Endothelial cell of umbilical vein (primary cell): ENCODE results near the gene DNAAF5. TPM values are rescaled to one million over a fixed set of nuclear protein-coding genes. Genes with fewer than 3 reads are reported as not detected.

Experiments
- BruUV-seq: library from RNA; stranded (reverse); fragments of 400-500 nt; replicated peaks from 2 replicates; lab custom pipeline; 2021; lab: Mats Ljungman, UMichigan
- CTCF ChIA-PET: fragments of 300-600, 350-600 bp; sonication (Branson Sonifier 250); formaldehyde crosslinking; loops from one replicate; lab custom pipeline; 2021; ENCODE audit warnings: antibody characterized with exemption, inconsistent platforms; lab: Charles Lee
- POLR2A ChIA-PET: fragments of 300-600, 350-600 bp; sonication (Branson Sonifier 250); formaldehyde crosslinking; loops from one replicate; lab custom pipeline; 2021; ENCODE audit warnings: antibody characterized with exemption, inconsistent platforms; lab: Charles Lee
- DNase-seq: peaks from one replicate; pipeline ENCODE4 v3.0.0-alpha.2; 2011; ENCODE audit warnings: low read depth, low spot score
- FAIRE-seq: peaks from 2 replicates; lab custom pipeline; 2011; peaks lifted over from hg19 to GRCh38; lab: Jason Lieb, UNC
- H2AFZ ChIP-seq: 2 replicates; pipeline ENCODE4 v1.6.0; 2012; ENCODE audit warnings: low read depth, low read length, control low read depth, inconsistent platforms
- H3K27ac ChIP-seq: 2 replicates; pipeline ENCODE4 v1.5.1; 2011; ENCODE audit warnings: low read depth, mild to moderate bottlenecking, control low read depth, low read length, moderate library complexity; ENCODE audit not compliant: insufficient read depth
- H3K27me3 ChIP-seq, 2 experiments: 2 replicates each; pipeline versions ENCODE4 v1.6.0 to v1.6.1; 2011; ENCODE audit warnings: low read length in 2 of 2, mixed read lengths in 1 of 2; ENCODE audit not compliant: control insufficient read depth in 2 of 2, insufficient read depth in 2 of 2
- H3K36me3 ChIP-seq, 2 experiments: 2 replicates in 1 of 2; 3 replicates in 1 of 2; pipeline ENCODE4 v1.5.1; 2011; ENCODE audit warnings: low read length in 2 of 2, mild to moderate bottlenecking in 1 of 2, moderate library complexity in 1 of 2; ENCODE audit not compliant: control insufficient read depth in 2 of 2, insufficient read depth in 2 of 2; ENCODE audit errors: extremely low read depth in 1 of 2
- H3K4me1 ChIP-seq: 3 replicates; pipeline ENCODE4 v1.5.1; 2011; ENCODE audit warnings: mild to moderate bottlenecking, low read length; ENCODE audit not compliant: control insufficient read depth, insufficient read depth; ENCODE audit errors: extremely low read depth
- H3K4me2 ChIP-seq: 2 replicates; pipeline ENCODE4 v1.6.1; 2011; ENCODE audit warnings: low read length, control low read depth, mixed read lengths; ENCODE audit not compliant: insufficient read depth
- H3K4me3 ChIP-seq, 3 experiments: fragments of 200-600 bp in 1 of 3; sonication (generic), shearing (Covaris generic) in 1 of 3; replicated peaks in 1 of 3; 2 replicates each; pipeline ENCODE4 v1.5.1; 2011 to 2016; ENCODE audit warnings: control low read depth in 3 of 3, low read length in 3 of 3, mild to moderate bottlenecking in 2 of 3, inconsistent platforms in 1 of 3, low read depth in 1 of 3, moderate library complexity in 1 of 3; ENCODE audit not compliant: insufficient read depth in 1 of 3
- H3K79me2 ChIP-seq: 2 replicates; pipeline ENCODE4 v1.6.0; 2012; ENCODE audit warnings: low read length, inconsistent platforms; ENCODE audit not compliant: control insufficient read depth, insufficient read depth
- H3K9ac ChIP-seq: replicated peaks from 2 replicates; pipeline ENCODE3; 2011; ENCODE audit warnings: low read length, control low read depth; ENCODE audit not compliant: insufficient read depth; ENCODE audit errors: extremely low read depth
- H3K9me1 ChIP-seq: replicated peaks from 3 replicates; pipeline ENCODE4 v1.6.0; 2011; ENCODE audit warnings: mild to moderate bottlenecking, low read length; ENCODE audit not compliant: control insufficient read depth, insufficient read depth; ENCODE audit errors: extremely low read depth
- H3K9me3 ChIP-seq: replicated peaks from 2 replicates; pipeline ENCODE4 v1.5.1; 2012; ENCODE audit warnings: low read length, inconsistent platforms; ENCODE audit not compliant: control insufficient read depth, insufficient read depth
- H4K20me1 ChIP-seq: replicated peaks from 2 replicates; pipeline ENCODE3; 2011; ENCODE audit warnings: mild to moderate bottlenecking, low read length; ENCODE audit not compliant: control insufficient read depth, insufficient read depth; ENCODE audit errors: extremely low read depth
- CTCF ChIP-seq, 2 donors: IDR thresholded peaks; 1 replicate in 1 of 2; 2 replicates in 1 of 2; pipeline ENCODE4 v1.5.1; 2011; ENCODE audit warnings: low read length in 2 of 2, mild to moderate bottlenecking in 2 of 2, moderate library complexity in 2 of 2, control low read depth in 1 of 2, inconsistent platforms in 1 of 2, low read depth in 1 of 2; ENCODE audit not compliant: insufficient read depth in 1 of 2; ENCODE audit errors: extremely low read depth in 1 of 2
- EZH2 ChIP-seq: IDR thresholded peaks from 2 replicates; pipeline ENCODE4 v1.6.1; 2012; ENCODE audit warnings: borderline replicate concordance, low read depth, mild to moderate bottlenecking, moderate library complexity, low read length, inconsistent platforms; ENCODE audit not compliant: severe bottlenecking
- FOS ChIP-seq: IDR thresholded peaks from 2 replicates; pipeline ENCODE4 v1.6.1; 2011; ENCODE audit warnings: mild to moderate bottlenecking, low read length, moderate library complexity, borderline replicate concordance; ENCODE audit not compliant: insufficient read depth
- GATA2 ChIP-seq: IDR thresholded peaks from 2 replicates; pipeline ENCODE4 v1.7.0; 2011; ENCODE audit warnings: low read depth, mild to moderate bottlenecking, moderate library complexity, mixed read lengths, low read length; ENCODE audit not compliant: insufficient read length, insufficient read depth
- JUN ChIP-seq: IDR thresholded peaks from 2 replicates; pipeline ENCODE4 v1.6.1; 2011; ENCODE audit warnings: borderline replicate concordance, low read depth; ENCODE audit not compliant: insufficient read length, insufficient read depth
- MAX ChIP-seq: IDR thresholded peaks from 2 replicates; pipeline ENCODE4 v1.6.1; 2011; ENCODE audit not compliant: insufficient read depth, insufficient read length
- MYC ChIP-seq: IDR thresholded peaks from one replicate; pipeline ENCODE4 v1.6.1; 2011; ENCODE audit warnings: mild to moderate bottlenecking, low read depth, low read length
- POLR2A ChIP-seq: IDR thresholded peaks from 2 replicates; pipeline ENCODE4 v1.6.1; 2012; ENCODE audit warnings: low read depth, mild to moderate bottlenecking, control low read depth, low read length
- POLR2AphosphoS5 ChIP-seq: IDR thresholded peaks from 2 replicates; pipeline ENCODE4 v1.6.1; 2012; ENCODE audit warnings: low read depth, mild to moderate bottlenecking, control low read depth, low read length, moderate library complexity; ENCODE audit not compliant: insufficient read depth
- dilution Hi-C: fragments of 300-500 bp; cut with MboI; formaldehyde crosslinking; loops from one replicate; pipeline ENCODE4 v1.15.0; 2019; ENCODE audit warnings: low sequenced_read_pairs; ENCODE audit not compliant: extremely low pct_ligation_motif_present
- intact Hi-C: fragments of 100-400 bp; cut with micrococcal nuclease; formaldehyde crosslinking; loops from one replicate; pipeline ENCODE4 v1.10.0; 2022
- polyA plus RNA-seq, 4 experiments: library from polyadenylated mRNA; depleted of rRNA in 3 of 4; stranded (reverse) in 3 of 4; unstranded in 1 of 4; fragments of >200 nt; gene quantifications; 2 replicates each; pipeline versions ENCODE4 v1.2.1 to v1.2.3, GENCODE V29; 2011 to 2012; ENCODE audit warnings: missing spikeins in 1 of 4
- total RNA-seq: library from RNA; stranded (reverse); gene quantifications from 2 replicates; pipeline ENCODE4 v1.2.3, GENCODE V29; 2021

DNAAF5 gene
- total and polyA plus RNA-seq, 2 donors (not counting 3 experiments of a cell fraction or from before 2014, with no cell fraction given), result 49.3 to 65.5 TPM

- DNase-seq (no peak), FAIRE-seq (no peak)
- H3K27me3 ChIP-seq, result no peaks in the 10 kb centered on the region
- H4K20me1 ChIP-seq, result no peaks in the 10 kb centered on the region
- H3K27ac ChIP-seq, result no peak overlapping the region
- H3K9me3 ChIP-seq, result no peaks in the 10 kb centered on the region
- POLR2A ChIA-PET, result no interaction called here
- no peaks in the 10 kb centered on the region for H3K36me3 ChIP-seq
- H3K4me1 ChIP-seq, result no peaks in the 10 kb centered on the region
- TF ChIP-seq MYC (no peak), POLR2A (no peak)
- no peak overlapping the region for H3K4me3 ChIP-seq
- intact Hi-C loops, result no loop called here
- dilution Hi-C loops, result no loop called here
- H3K4me2 ChIP-seq, result no peak overlapping the region
- BruUV-seq, result no TSS peak
- H3K9ac ChIP-seq, result no peak overlapping the region
- no peaks in the 10 kb centered on the region for H3K79me2 ChIP-seq
- CTCF ChIA-PET, result no interaction called here
- no peaks in the 10 kb centered on the region for H3K9me1 ChIP-seq
- H2AFZ ChIP-seq, result no peak overlapping the region
These were observed 35.0 kb upstream of the DNAAF5 start for GRCh38 chr7:691361-692045.

GRCh38 chr7:693280-693679 is 33.2 kb upstream of the DNAAF5 start:
- Histone ChIP-seq H2AFZ (no peak overlapping the region), H3K9me1 (no peaks in the 10 kb centered on the region), H3K4me2 (no peak overlapping the region), H3K4me3 (no peak overlapping the region), H3K9ac (no peak overlapping the region), H3K27ac (no peak overlapping the region), H3K36me3 (no peaks in the 10 kb centered on the region), H3K9me3 (no peaks in the 10 kb centered on the region), H3K4me1 (peaks cover 5% of the 10 kb centered on the region), H3K27me3 (no peaks in the 10 kb centered on the region), H3K79me2 (no peaks in the 10 kb centered on the region), H4K20me1 (no peaks in the 10 kb centered on the region)
- DNase-seq (no peak), FAIRE-seq (no peak)
- CTCF ChIA-PET, result interaction anchor here (1.2 kb wide), 1 partner anchor 10 kb away, joined by 5 read pairs; no protein-coding TSS in a partner anchor
- intact Hi-C loops (no loop called here), dilution Hi-C loops (no loop called here)
- BruUV-seq, result no TSS peak
- no peak for TF ChIP-seq POLR2A
- TF ChIP-seq POLR2AphosphoS5, result no peak
- TF ChIP-seq CTCF (IDR thresholded peaks at IDR 0.05; ENCODE audit: extremely low read depth in 1 of 2, insufficient read depth in 1 of 2, low read depth in 1 of 2, low read length in 2 of 2), result no peak
- TF ChIP-seq MYC, result no peak
- TF ChIP-seq FOS, result no peak
- TF ChIP-seq GATA2, result no peak
- TF ChIP-seq JUN, result no peak
- no peak for TF ChIP-seq EZH2
- no peak for TF ChIP-seq MAX
- POLR2A ChIA-PET, result no interaction called here
